HG02763 (cell line): ENCODE results near the gene SYNPO2.
"Not testable (repeated sequence)": the region's sequence is repeated elsewhere in the genome, so short reads cannot be mapped to it uniquely, and the experiment has no call there.

ENCODE experiments used
- ATAC-seq: cut with Tn5 transposase; IDR thresholded peaks from one replicate; pipeline ENCODE4 v1.9.1; 2021; ENCODE audit warnings: mild to moderate bottlenecking, moderate library complexity; ENCODE audit not compliant: unreplicated experiment

SYNPO2 gene

DNA sequence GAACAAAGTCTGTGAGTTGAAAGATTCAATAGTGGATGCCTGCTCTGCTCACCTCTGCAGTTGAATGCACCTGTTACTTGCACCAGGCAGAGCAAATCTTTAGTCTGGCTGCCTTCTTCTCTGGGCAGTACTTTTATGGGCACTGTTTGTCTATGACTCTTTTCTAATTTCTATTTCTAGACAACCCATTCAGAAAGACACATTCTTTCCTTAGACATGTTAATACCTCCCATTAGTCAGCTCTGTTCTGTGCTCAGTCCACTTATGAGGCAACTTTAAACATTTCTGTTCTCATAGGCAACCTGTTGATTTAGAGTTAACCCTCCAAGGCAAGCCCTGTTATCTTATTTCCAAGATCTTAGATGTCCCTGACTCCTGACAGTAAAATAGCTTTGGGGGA lies 108.9 kb downstream of the SYNPO2 start:
- ATAC-seq, result no peak

DNA sequence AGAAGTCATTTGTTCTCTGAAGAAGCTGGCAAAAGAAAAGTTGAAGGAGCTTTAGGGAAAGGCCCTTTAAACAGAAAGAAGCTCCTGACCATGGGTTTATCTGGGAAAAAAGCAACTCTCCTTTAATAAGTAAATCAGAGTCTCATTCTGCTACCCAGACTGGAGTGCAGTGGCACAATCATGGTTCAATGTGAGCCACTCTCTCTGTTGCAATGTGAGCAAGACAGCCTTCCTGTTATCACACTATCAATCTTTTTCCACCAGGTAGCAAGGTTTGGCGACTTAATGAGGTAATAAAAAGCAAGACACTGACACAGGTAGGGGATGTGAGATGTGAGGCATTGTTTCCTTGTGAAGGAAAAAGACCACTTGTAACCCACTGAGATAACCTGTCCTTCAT lies 111.3 kb downstream of the SYNPO2 start:
- no peak for ATAC-seq

DNA sequence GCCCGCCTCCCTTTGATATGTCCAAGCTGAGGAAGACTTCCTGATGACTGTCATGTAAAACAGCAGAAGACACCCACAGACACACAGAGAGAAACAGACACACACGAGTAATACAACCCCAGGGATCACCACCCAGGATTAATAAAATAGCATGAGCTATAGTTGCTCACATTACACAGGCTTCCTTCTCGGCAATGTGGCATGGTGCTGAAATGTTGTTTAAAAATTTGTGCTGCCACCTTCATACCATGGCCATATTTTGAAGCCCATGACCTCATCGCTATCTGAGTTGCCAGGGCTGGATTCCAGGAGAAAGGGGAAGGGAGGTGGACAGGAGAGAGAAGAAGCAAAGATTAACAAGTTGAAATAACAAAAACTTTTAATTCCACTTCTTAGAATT lies 111.7 kb downstream of the SYNPO2 start:
- ATAC-seq, result no peak

DNA sequence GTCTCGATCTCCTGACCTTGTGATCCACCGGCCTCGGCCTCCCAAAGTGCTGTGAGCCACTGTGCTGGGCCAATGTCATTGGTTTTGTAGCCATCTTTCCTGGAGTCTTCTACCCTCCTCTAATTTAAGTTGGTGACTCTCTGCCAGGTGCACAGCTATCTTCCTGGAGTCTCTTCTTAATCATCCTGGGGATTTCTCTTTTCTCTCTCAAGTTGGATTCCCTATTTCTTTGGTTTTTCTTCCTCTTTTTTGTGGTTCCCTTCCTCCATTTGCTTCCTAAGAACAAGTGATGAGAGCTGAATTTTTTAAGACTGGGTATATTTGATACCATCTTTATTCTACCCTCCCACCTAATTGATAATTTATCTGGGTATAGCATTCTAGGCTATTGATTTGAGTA lies 113.8 kb downstream of the SYNPO2 start:
- no peak for ATAC-seq

DNA sequence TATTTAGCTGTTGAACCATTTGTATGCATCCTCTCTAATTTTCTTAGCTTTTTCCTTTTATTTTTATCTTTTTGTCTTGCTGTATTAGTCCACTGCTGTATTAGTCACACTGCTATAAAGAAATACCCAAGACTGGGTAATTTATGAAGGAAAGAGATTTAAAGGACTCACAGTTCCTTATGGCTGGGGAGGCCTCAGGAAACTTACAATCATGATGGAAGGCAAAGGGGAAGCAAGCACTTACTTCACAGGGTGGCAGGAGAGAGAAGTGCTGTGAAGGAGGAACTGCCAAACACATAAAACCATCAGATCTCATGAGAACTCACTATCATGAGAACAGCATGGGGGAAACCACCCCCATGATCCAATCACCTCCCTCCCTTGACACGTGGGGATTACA lies 114.3 kb downstream of the SYNPO2 start:
- ATAC-seq, result not testable (repeated sequence)

DNA sequence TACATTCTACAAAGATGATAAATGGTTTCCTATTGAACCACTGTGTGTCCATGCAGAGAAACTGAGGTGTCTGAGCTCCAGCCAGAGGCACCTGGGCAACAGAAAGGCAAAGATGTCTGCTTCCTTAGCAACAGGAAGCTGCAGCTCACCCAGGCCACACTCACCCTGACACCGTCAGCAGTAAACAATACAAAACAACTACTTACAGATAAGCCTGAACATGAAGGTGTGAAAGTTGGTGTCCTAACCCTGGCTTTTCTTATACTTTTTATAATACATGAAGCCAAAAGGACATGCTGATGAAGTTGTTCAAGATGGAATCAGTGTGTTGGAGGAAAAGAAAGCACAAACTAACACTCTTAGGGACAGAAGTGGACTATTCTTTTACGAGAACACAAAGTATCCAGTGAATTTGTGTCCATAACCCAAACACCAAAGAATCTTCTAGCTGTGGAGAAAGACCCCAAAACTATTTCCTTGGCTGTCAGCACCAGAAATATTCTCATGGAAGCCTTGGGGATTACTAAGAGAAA lies 117.3 kb downstream of the SYNPO2 start:
- no peak for ATAC-seq

DNA sequence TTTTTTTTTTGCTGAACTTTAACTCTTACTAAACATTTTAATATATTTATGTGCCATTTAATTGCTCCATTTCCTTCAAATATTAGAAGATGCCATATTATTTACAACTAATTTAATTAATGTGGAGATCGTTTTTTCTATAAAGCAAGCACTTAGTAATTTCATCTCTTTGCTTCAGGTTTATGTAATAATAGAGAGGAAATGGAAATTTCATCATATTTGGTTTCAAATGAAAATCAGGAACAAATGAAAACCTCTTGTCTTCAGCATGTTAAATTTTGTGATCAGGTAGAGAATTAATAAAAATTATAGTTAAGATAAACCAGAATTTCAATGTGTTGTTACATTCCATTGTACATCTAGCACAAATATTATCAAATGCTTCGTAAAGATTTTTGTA lies 120.1 kb downstream of the SYNPO2 start:
- ATAC-seq, result no peak

DNA sequence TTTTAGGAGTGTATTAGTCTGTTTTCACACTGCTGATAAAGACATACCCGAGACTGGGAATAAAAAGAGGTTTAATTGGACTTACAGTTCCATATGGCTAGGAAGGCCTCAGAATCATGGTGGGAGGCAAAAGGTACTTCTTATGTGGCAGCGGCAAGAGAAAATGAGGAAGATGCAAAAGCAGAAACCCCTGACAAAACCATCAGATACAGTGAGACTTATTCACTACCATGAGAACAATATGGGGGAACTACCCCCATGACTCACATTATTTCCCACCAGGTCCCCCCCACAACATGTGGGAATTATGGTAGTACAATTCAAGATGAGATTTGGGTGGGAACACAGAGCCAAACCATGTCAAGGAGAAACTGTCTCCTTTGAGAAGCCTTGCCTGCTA lies 121.6 kb downstream of the SYNPO2 start:
- not testable (repeated sequence) for ATAC-seq

DNA sequence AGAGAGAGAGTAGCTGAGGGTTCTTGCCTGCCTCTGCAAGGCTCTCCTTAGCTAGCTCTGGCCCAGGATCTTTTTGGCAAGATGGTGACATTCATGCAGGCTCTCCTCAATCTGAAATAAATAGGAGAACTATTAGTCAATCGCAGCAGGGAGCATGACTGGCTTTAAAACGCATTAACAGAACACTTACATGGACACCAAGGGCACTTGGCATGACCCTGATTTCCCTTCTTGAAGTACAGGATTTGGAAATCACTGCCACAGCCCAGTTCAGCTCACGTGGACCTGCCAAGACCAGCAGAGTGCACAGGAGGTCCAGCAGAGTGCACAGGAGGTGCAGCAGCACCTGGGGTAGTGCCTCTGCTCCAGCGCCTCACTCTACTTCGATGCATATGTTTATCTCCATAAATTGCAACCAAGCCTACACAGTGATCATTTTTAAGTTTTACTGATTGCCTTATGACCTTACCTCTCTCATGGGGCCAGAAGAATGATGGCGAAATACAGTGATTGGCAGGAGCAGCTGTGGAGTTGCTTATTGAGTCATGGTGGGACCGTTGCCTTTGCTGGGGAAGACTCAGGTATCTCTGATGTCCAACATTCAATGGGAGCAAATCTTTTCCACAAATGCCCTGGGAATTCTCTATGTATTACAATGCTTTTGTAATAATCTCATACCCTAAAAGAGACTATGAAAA lies 122.4 kb downstream of the SYNPO2 start:
- ATAC-seq, result no peak

DNA sequence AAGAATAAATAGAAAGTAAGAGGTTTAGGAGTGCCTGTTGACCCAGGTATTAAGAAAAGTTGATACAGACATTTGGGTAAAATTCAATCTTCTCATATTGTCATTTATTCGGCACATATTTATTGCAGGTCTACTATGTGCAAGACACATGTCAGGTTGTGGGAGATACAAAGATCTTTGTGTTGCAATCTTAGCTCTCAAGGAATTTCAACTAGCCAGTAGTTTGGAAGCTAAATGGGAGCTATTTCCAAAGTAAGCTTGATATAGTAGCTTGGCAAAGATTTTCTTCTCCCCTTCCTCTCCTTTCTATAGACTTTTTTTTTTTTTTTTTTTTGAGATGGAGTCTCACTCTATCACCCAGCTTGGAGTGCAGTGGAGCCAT lies 122.9 kb downstream of the SYNPO2 start:
- ATAC-seq, result no peak

DNA sequence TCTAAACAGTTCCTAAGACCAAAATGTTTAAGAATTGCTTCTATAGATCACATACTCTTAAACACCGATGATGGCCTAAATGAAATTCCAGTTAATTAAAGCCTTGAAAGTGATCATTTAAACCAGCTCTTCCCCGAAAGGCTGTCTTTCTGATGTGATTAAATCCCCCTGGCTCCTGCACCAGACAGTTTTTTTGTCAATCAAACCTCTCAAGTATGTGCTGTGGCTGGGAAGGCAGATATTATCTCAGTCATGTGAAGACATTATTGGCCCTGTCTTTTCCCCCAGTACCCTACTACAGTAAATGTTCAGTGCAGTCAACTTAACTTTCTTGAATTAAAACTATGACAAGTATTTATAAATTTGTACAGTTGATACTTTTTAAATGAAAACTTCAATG lies 126.0 kb downstream of the SYNPO2 start:
- ATAC-seq, result no peak

DNA sequence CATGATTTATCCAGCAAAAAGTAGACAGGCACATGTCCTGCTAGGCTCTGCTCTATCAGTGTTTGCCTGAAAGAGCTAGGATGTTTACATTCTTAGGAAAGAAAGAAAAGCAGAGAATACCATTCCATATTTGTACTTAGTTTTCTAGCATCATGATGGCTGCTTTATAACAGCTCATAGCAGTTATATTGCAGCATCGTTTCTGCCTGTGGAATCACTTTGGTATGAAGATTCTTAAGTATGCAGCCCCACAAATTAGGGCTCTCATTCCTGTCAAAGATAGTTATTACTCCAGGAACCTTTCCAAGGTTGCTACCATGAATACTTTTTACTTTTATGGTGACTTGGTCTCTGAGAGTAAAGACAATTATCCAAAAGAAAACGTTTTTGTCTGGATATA lies 128.0 kb downstream of the SYNPO2 start:
- ATAC-seq, result no peak

DNA sequence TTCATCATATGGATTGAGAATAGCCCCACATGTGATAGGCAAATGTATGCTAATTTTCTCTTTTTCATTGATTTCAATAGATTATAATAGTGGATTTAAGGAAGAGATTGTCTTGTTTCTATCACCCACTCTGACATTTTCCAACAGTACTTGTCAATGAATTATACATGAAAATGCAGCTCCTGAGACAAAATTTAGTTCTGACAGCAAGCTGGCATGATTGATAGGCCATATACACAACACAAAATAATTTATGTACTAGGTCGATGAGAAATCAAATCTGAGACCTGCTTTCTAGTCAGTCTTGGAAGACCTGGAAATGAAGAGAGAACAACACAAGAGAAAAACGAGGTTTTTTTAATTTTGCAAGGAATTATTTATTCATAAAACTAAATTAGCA lies 129.0 kb downstream of the SYNPO2 start:
- no peak for ATAC-seq

DNA sequence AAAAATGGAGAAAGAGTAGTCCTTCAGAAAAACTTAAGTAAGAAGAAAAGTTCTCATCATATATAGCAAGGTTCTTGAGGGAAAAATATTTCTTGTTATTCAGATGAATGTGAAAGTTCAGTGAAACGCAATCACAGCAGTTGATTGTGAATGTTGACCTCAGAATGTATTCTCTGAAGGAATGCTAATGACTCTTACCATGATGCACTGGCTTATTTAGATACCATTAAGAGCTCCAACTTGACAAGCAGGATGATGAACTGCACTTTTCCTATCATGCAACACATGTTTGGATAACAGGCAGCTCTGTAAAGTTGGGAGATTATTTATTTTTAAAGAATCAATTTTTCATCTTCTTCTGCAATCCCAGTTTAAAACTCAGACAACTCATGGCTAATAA lies 131.5 kb downstream of the SYNPO2 start:
- ATAC-seq, result no peak

DNA sequence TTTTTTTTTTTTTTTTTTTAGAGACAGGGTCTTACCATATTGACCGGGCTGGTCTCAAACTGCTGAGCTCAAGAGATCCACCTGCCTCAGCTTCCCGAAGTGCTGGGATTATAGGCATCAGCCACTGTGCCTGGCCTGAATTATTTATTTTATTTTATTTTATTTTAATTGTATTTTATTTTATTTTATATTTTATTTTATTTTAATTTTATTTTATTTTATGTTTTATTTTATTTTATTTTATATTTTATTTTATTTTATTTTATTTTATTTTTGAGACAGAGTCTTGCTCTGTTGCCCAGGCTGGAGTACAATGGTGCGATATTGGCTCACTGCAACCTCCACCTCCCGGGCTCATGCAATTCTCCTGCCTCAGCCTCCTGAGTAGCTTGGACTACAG lies 133.9 kb downstream of the SYNPO2 start:
- not testable (repeated sequence) for ATAC-seq

DNA sequence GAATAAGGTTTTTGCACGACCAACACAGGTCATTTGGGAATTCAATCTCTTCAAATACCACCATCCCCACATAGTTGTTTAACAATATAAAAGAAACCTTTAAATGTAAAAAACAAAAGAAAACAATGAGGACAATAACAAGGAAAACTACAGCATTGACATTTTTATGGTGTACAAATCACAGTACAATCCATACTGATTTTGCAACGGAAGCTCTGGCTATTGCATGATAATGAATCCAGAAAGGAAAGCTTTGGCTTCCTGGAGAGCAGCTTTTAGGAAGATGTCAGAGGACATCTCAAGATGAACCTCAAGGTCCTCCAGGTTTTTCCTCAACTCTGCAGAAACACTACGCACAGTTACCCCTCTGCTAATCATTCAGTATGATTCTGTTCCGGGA lies 135.4 kb downstream of the SYNPO2 start:
- ATAC-seq, result no peak

DNA sequence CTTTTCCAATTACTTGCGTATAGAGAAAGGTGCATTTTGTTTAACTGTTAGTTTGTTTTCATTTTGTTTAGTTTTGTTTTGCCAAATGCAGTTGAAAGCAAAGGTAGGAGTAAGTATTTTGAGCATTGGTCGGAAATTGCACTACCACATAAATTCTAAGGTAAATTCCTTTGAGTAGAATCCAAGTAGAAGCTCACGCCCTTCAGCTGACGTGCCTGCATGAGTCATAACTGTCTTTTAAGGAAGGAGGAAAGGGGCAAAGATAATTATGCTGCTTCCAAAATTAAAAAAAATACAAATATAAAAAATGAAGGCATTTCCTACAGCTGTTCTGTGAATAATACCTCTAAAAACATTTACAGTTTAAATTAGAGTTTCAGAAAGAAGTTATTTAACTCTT lies 136.8 kb downstream of the SYNPO2 start:
- no peak for ATAC-seq

DNA sequence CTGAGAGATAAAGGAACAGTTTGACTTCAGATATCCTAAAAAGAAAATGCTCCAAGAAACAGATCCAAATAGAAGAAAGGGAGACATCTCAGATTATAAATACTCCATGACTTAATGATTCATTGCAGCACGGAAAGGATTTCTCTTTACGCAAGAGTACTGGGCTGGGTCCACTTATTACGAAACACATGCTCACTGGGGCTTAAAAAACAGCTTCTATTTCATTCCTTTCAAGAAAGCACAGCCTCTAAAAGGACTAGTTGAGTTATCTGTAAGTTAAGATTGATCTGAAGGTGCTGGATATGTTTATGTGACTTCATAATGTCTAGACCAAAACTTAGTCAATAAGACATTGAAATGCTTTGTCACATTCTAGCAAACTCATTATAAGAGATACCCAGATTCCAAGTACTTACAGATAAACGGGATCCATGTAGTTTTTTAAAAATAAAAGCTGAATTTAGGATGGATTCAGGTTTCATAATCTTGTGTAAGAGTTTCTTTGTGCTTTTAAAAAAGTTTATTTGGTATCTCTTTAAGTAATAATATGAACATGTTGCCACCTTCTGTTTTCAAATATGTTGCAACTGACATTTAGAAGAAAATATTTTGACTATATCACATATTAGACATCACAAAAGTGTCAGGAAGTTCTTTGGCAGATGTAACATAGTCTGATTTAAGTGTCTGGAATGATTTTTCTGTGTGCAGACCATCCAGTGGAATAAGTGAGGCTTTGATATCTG lies 137.4 kb downstream of the SYNPO2 start:
- no peak for ATAC-seq

DNA sequence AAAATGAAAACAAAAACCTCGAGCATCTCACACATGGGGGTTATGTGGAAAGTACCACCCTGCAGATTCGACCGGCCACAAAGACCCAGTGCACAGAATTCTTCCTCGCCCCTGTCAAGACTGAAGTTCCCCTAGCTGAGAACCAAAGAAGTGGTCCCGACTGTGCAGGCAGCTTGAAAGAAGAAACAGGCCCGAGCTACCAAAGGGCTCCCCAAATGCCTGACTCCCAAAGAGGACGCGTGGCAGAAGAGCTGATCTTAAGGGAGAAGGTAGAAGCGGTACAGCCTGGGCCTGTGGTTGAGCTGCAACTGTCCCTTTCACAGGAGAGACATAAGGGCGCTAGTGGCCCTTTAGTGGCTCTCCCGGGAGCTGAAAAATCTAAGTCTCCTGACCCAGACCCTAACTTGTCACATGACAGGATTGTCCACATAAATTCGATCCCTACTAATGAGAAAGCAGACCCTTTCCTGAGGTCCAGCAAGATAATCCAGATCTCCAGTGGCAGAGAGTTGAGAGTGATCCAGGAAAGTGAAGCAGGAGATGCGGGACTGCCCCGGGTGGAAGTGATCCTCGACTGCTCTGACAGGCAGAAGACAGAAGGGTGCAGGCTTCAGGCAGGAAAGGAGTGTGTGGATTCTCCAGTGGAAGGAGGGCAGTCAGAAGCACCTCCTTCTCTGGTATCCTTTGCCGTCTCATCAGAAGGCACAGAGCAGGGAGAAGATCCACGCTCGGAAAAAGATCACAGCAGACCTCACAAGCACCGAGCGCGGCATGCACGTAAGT lies 138.2 kb downstream of the SYNPO2 start:
- ATAC-seq, result no peak

DNA sequence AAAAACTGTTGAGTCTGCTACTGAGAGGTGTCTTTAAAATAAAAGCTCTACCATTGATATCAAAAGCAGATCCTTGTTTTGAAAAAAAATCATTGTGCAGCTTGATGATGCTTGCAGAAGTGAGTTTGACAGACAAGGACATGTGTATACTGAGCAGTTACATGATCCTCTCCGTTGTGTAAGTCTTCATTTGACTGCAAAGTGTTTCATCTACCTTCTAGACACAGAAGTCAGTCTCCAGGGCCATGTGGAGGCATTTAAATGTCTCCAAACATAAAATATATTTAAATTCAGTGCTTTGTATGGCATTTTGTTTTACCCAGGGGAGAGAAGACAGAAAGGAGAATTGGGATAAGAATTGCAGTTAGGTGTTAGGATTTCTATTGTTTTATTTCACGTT lies 139.2 kb downstream of the SYNPO2 start:
- no peak for ATAC-seq

DNA sequence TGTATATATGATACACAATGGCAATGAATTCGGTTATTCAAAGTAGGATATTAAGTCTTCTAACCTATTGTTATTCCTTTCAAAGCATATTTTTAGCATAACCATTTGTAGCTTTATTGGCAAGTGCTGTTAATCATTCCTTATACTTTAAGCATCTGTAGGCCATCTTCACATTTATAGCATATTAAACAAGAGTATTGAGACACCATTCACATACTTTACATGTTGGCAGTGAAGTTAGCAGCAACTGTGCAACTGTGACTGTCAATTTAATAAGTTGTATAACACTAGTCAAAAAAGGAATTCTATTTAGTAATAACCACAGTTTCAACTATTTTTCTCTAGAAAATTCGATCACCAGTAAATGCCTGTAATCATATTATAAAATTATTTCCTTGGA lies 139.6 kb downstream of the SYNPO2 start:
- ATAC-seq, result no peak
